Esophagus muscularis mucosa (tissue), 4 donors: ENCODE results near the gene HOXB6.

Experiments used
- EP300 ChIP-seq: sonication (generic); formaldehyde crosslinking; IDR thresholded peaks from one replicate; pipeline ENCODE4 v1.6.1; 2017; ENCODE audit warnings: antibody characterized with exemption
- POLR2A ChIP-seq: fragments of 450-650 bp; IDR thresholded peaks from one replicate; pipeline ENCODE4 v1.6.1; 2017; ENCODE audit warnings: antibody characterized with exemption, moderate library complexity, mild to moderate bottlenecking, low read depth
- POLR2AphosphoS5 ChIP-seq, 2 donors: sonication (generic); formaldehyde crosslinking; IDR thresholded peaks; one replicate each; pipeline ENCODE4 v1.6.1; 2017; ENCODE audit warnings: antibody characterized with exemption in 2 of 2
- TF ChIP-seq, protein P1 (sequence below), 3 experiments: fragments of 200-600 bp in 2 of 3; fragments of 450-650 bp in 1 of 3; sonication (generic) in 2 of 3; IDR thresholded peaks; one replicate each; pipeline ENCODE4 v1.5.1; 2017 to 2019; ENCODE audit warnings: antibody characterized with exemption in 3 of 3, mild to moderate bottlenecking in 2 of 3, moderate library complexity in 1 of 3

DNA sequence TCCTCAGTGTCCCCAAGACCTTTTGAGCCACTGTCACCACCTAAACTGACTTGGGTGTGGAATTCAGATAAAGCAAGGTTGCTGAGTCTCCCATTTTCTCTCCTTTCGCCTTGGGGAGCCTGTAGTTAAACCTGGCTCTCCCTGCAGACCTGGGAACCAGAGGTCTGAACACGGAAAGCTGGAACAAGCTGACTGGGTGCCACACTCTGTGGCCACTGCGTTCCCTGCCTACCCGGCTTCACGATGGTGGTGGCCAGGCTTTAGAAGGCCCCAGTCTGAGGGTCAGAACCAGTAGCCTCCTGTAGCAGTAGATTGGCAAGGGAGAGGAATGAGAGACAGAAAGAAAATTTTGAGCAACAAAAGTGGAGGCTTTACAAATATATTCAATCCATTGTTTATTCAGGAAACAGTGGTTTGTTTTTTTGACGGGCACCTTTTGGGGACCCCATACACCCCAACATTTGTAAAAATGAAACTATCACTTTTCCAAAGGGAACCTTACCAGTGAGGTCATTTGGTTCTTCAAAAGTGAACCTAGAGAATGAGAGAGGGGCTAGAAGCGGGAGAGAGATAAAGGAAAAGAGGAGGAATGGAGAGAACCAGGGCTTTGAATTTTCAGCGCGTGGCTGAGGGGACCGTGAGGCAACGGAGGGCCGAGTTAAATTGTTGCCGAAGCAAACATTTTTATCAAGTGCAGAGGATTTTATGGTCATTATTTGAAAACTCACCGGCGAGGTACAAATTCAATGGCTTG is 12.1 kb upstream of the HOXB6 start:
- TF ChIP-seq, protein P1, sequence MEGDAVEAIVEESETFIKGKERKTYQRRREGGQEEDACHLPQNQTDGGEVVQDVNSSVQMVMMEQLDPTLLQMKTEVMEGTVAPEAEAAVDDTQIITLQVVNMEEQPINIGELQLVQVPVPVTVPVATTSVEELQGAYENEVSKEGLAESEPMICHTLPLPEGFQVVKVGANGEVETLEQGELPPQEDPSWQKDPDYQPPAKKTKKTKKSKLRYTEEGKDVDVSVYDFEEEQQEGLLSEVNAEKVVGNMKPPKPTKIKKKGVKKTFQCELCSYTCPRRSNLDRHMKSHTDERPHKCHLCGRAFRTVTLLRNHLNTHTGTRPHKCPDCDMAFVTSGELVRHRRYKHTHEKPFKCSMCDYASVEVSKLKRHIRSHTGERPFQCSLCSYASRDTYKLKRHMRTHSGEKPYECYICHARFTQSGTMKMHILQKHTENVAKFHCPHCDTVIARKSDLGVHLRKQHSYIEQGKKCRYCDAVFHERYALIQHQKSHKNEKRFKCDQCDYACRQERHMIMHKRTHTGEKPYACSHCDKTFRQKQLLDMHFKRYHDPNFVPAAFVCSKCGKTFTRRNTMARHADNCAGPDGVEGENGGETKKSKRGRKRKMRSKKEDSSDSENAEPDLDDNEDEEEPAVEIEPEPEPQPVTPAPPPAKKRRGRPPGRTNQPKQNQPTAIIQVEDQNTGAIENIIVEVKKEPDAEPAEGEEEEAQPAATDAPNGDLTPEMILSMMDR (IDR thresholded peaks at IDR 0.05): no peak
- TF ChIP-seq EP300: no peak
- no peak for TF ChIP-seq POLR2AphosphoS5 (IDR thresholded peaks at IDR 0.05)
- no peak for TF ChIP-seq POLR2A
